WTC11 (cell line): ENCODE results near the gene LAMA2.

Source experiments
- SOX15 ChIP-seq: fragments of 250-450 bp; sonication (Bioruptor Pico); IDR thresholded peaks from 2 replicates; pipeline ENCODE4 v1.9.0; 2021; ENCODE audit warnings: mild to moderate bottlenecking
- TF ChIP-seq, protein P1 (sequence below): sonication (generic); formaldehyde crosslinking; IDR thresholded peaks from 2 replicates; pipeline ENCODE4 v1.8.0; 2022; ENCODE audit warnings: mild to moderate bottlenecking, missing genetic modification reagents
- TF ChIP-seq, protein P2 (sequence below): fragments of 200-600 bp; IDR thresholded peaks from 2 replicates; pipeline ENCODE4 v1.8.0; 2022; ENCODE audit warnings: antibody characterized with exemption

DNA sequence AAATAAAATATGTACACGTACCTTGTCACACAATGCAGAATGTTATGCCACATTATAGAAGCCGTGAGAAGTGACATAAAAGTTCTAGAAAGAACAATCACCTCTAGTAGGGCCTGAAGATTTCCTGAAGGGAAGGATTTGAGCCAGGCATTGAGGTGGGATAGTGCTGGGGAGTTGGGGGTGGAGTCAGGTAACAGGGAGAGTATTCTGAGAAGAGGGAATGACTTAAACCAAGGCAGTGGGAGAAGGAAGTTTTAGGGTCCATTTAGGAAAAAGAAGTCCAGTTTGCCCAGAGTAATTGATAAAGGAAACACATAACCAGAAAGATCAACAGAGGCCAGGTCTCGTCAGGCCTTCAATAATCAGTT lies 564.2 kb downstream of the LAMA2 start:
- TF ChIP-seq, protein P1, sequence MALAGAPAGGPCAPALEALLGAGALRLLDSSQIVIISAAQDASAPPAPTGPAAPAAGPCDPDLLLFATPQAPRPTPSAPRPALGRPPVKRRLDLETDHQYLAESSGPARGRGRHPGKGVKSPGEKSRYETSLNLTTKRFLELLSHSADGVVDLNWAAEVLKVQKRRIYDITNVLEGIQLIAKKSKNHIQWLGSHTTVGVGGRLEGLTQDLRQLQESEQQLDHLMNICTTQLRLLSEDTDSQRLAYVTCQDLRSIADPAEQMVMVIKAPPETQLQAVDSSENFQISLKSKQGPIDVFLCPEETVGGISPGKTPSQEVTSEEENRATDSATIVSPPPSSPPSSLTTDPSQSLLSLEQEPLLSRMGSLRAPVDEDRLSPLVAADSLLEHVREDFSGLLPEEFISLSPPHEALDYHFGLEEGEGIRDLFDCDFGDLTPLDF (CRISPR knock-in tag): no peak
- TF ChIP-seq, protein P2, sequence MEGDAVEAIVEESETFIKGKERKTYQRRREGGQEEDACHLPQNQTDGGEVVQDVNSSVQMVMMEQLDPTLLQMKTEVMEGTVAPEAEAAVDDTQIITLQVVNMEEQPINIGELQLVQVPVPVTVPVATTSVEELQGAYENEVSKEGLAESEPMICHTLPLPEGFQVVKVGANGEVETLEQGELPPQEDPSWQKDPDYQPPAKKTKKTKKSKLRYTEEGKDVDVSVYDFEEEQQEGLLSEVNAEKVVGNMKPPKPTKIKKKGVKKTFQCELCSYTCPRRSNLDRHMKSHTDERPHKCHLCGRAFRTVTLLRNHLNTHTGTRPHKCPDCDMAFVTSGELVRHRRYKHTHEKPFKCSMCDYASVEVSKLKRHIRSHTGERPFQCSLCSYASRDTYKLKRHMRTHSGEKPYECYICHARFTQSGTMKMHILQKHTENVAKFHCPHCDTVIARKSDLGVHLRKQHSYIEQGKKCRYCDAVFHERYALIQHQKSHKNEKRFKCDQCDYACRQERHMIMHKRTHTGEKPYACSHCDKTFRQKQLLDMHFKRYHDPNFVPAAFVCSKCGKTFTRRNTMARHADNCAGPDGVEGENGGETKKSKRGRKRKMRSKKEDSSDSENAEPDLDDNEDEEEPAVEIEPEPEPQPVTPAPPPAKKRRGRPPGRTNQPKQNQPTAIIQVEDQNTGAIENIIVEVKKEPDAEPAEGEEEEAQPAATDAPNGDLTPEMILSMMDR: no peak
- no peak for TF ChIP-seq SOX15
